Occipital lobe (tissue), 3 donors: ENCODE data around the gene KRTAP5-9. TPM values are rescaled to one million over a fixed set of nuclear protein-coding genes. Genes with fewer than 3 reads are reported as not detected.
"Not testable (repeated sequence)": the region's sequence is repeated elsewhere in the genome, so short reads cannot be mapped to it uniquely, and the experiment has no call there.

ENCODE experiments used
- DNase-seq: peaks from one replicate; lab custom pipeline; 2025; lab: John Stamatoyannopoulos, UW
- small RNA-seq: library from RNA; depleted of rRNA; stranded (forward); fragments of <200 nt; gene quantifications from one replicate; pipeline ENCODE3, GENCODE V24; 2014
- total RNA-seq: library from RNA; depleted of rRNA; stranded (reverse); fragments of >200 nt; gene quantifications from one replicate; pipeline ENCODE4 v1.2.3, GENCODE V29; 2014

KRTAP5-9 gene
- total RNA-seq, 1 donor from 2014 or later = not detected

DNA sequence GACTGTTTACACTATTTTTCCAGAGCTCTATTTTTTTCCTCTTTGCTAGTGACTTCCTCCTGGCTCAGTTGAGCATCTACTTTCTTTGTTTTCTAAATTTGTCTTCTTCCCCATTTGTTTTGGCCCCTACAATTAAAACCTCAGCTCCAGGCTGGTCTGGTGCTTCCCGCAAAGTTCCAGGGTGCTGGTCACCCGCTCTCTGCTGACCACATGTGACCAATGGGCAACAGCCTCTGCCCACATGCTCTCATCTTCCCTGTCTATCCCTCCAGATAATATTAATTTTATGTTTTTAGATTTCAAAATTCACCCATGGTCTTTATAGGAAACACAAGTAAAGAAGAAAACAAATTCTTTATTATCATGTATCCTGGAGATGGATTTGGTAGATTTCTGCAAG is 34.7 kb downstream of the KRTAP5-9 start:
- DNase-seq = not testable (repeated sequence)

DNA sequence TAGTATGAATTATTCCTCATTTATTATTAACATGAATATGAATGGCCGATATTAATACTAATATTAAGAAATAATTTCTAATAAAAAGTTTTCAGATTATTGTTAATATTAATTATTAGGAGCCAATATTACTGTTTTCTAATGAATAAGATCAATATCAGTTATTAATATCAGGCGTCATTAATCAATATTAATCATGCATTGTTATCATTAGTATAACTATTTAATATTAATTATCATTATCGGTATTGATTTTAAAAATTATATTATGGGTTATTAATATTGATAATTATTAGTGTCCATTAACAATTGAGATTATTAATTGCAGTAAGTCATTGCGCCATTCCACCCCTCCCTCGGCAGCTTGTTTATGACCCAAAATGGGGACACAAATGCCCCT is 37.5 kb downstream of the KRTAP5-9 start:
- DNase-seq = not testable (repeated sequence)

DNA sequence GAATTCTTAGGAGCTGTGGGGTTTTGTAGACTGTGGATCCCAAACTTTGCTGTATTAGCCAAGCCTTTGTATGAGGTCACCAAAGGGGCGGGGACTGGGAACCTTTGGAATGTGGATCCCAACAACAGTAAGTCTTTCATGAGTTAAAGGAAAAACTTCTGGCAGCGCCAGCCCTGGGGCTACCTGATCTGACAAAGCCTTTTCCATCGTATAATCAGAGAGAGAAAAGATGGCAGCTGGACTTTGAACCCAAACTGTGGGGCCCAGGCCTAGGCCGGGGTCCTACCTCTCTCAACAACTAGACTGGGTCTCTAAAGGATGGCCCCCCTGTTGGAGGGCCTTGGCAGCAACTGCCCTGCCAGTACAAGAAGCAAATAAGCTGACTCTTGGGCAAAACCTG is 40.1 kb downstream of the KRTAP5-9 start:
- not testable (repeated sequence) for DNase-seq

GRCh38 chr11:71588822-71589545 is 40.8 kb downstream of the KRTAP5-9 start:
- not testable (repeated sequence) for DNase-seq

- DNase-seq = not testable (repeated sequence)
These were observed 41.3 kb downstream of the KRTAP5-9 start for GRCh38 chr11:71589546-71589920.

Small RNAs within 50 kb of the gene (small RNA-seq; reads per million reads assigned to genes)
- gene AP000867.1 = not detected
- not detected for gene KRTAP5-14P

Other genes starting within 250 kb of the KRTAP5-9 start
- 24.2 TPM for gene DHCR7, start 100.0 kb upstream of the KRTAP5-9 start, total RNA-seq
- 22.0 TPM for gene NADSYN1, start 95.2 kb upstream of the KRTAP5-9 start, total RNA-seq
- gene KRTAP5-7, start 21.2 kb upstream of the KRTAP5-9 start, total RNA-seq = not detected
- 0.31 TPM for gene KRTAP5-8, start 10.4 kb upstream of the KRTAP5-9 start, total RNA-seq
- gene KRTAP5-10, start 17.1 kb downstream of the KRTAP5-9 start, total RNA-seq = not detected
- not detected for gene KRTAP5-11, start 34.5 kb downstream of the KRTAP5-9 start, total RNA-seq